HTERT RPE-1 (cell line): ENCODE data around the gene STX5.
"Not testable (repeated sequence)": the region's sequence is repeated elsewhere in the genome, so short reads cannot be mapped to it uniquely, and the experiment has no call there.

Experiments used
- in situ Hi-C: fragments of 300-500 bp; cut with MboI; formaldehyde crosslinking; loops from 4 replicates; pipeline ENCODE4 v1.14.3; 2020; ENCODE audit warnings: low sequenced_read_pairs

Gene STX5

DNA sequence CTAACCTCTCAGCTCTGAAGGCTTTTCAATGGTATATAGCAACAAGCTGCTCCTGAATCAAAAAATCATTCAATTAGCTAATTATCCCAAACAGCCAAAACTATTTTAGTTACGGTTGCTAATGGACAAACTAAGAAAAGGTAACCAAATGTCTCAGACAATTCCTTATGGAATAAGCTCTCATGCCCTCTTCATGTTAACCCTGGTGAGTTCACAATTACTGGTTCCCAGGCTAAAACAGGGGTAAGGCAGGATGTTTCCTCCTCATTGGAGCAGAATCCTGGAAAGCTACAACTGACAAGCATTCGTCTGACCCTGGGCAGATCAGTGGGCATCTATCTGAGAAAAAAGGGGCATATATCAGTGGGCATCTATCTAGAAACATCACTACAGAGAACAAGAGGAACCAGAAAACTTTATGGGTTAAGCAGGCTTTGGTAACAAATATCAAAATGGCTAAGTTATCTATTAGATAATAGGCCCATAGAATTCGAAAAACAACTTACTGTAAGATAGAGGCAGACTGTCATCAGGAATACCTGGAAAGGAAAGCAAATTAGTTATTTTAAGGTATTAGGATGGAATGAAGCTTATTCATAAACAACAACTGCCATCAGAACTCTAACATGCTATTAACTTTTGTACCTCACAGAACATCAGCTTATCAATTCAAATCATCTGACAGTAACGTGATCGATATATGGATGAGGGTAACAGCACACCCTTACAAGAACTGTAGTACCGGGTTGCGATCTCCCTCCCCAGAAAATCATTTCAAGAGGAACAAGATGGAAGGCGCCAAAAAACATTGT lies 22.4 kb upstream of the STX5 start:
- in situ Hi-C loops: no loop called here

DNA sequence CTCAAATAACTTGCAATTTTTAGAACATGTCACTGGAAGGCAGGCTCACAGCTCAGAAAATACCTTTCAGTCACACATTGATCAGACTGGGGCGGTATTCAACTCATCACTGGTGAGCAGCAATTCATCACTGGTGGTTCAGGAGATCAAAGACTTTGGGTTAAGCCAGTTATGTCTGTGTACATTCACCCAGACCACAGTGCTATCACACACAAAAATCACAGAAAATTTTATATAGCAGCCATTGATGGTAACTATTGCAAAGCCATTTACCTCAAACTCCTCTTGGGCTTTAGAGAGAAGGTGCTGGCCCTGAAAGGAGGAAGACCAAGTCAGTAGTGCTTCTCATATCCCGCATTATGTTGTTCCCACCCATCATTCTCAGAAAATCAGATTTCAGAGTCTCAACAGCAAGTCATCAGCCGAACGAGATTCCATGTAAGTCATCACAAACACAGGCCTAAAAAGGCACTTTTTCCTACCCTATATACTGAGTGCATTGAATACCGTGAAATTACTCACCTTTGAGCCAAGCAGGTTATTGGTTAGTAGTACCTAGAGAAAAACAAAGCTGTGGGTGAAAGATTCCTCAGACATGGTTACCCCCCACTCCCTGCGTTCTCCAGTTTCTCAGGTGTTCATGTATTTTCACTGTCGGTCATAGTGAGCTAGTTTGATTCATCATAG lies 21.6 kb upstream of the STX5 start:
- in situ Hi-C loops: no loop called here

GRCh38 chr11:62852523-62853188 lies 20.8 kb upstream of the STX5 start:
- in situ Hi-C loops: no loop called here

GRCh38 chr11:62851807-62852522 lies 20.1 kb upstream of the STX5 start:
- in situ Hi-C loops: no loop called here

DNA sequence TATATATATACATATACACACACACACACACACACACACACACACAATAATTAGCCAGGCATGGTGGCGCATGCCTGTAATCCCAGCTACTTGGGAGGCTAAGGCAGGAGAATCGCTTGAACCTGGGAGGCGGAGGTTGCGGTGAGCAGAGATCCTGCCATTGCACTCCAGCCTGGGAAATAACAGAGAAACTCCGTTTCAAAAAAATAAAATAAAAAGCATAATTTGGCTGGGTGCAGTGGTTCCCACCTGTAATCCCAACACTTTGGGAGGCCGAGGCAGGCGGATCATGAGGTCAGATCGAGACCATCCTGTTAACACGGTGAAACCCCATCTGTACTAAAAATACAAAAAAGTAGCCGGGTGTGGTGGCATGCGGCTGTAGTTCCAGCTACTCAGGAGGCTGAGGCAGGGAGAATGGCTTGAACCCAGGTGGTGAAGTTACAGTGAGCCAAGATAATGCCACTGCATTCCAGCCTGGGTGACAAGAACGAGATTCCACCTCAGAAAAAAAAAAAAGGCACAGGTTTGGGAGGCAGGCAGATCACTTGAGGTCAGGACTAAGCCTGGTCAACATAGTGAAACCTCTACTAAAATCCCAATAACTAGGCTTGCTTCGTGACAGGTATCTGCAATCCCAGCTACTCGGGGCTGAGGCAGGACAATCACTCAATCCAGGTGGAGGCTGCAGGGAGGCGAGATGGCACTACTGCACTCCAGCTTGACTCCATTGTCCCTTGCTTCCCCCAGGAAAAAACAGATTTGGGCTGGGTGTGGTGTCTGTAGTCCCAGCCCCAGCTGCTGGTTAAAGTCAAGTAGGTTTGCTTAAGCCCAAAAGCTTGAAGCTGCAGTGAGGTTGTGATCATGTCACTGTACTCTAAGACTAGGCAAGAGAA lies 19.3 kb upstream of the STX5 start:
- in situ Hi-C loops: no loop called here

DNA sequence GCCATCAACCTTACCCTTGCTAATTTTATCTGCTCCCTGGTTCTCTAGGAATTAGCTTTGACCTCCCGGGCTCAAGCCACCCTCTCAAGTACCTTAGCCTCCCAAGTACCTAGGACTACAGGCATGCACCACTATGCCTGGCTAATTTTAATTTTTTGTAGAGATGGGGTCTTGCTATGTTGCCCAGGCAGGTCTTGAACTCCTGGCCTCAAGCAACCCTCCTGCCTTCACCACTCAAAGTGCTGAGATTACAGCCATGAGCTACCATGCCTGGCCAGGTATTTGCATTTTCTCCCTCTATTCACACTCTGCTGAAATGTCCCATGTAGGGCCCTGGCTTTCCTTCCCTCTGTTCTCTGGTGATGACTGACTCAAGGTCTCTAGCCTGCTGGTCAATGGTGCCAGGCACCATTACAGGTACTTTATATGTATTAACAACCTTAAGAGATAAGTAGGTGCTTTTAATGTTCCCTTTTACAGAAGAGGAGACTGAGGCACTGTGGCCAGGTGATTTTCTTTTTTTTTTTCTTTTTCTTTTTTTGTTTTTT lies 16.0 kb upstream of the STX5 start:
- in situ Hi-C loops: no loop called here

DNA sequence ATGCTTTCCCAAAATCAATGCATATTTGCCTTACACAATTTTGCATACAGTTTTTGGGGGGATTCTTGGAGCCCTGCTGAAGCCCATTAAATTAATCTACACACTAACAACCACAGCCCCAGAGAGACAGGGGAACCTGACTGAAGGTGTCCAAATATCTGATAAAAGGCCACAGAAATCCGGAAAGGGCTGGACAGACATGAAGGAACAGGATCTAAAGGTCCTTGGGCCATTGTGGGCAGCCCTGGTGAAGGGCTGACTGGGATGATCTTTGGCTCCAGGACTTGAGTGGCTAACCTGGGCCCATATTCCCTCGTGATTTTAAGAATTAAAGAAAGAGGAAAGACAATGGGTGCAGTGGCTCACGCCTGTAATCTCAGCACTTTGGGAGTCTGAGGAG lies 14.3 kb upstream of the STX5 start:
- in situ Hi-C loops: no loop called here

GRCh38 chr11:62844154-62844553 lies 12.3 kb upstream of the STX5 start:
- in situ Hi-C loops: no loop called here

- in situ Hi-C loops: no loop called here
Measured at GRCh38 chr11:62843466-62843865, 11.6 kb upstream of the STX5 start.

- in situ Hi-C loops: not testable (repeated sequence)
Measured at GRCh38 chr11:62842891-62843290, 11.0 kb upstream of the STX5 start.

- in situ Hi-C loops: no loop called here
Measured at GRCh38 chr11:62842171-62842741, 10.4 kb upstream of the STX5 start.

DNA sequence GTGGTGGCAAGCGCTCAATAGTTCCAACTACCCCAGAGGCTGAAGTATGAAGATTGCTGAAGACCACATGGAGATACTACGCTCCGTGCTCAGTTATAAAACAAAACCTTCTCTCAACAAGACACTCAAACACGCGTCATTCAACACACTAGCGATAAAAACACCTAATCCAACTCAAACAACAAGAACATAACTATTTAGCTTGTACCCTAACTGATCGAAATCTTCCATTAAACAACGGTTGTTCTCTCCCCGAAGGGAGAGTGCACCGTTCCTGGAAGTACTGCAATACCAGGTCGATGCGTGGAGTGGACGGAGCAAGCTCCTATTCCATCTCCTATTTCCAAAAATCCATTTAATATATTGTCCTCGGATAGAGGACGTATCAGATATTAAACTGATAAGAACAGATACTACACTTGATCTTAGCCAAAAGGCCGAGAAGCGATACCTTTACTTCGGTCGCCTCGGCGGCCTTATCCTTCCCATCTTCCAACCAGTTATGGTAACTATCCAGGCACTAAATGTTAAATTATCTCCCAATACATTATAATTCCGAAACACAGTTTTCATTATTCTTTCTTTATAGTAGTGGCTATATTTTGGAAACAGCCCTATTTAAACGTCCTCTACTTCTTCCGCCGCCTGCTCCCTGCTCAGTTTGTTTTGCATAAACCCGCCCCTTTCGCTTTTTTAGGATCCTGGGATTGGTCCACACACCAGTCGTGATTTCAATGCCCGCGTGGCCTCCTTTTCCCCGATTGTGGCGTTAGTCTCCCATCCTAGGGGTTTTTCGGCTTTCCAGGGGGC lies 9.7 kb upstream of the STX5 start:
- in situ Hi-C loops: no loop called here

DNA sequence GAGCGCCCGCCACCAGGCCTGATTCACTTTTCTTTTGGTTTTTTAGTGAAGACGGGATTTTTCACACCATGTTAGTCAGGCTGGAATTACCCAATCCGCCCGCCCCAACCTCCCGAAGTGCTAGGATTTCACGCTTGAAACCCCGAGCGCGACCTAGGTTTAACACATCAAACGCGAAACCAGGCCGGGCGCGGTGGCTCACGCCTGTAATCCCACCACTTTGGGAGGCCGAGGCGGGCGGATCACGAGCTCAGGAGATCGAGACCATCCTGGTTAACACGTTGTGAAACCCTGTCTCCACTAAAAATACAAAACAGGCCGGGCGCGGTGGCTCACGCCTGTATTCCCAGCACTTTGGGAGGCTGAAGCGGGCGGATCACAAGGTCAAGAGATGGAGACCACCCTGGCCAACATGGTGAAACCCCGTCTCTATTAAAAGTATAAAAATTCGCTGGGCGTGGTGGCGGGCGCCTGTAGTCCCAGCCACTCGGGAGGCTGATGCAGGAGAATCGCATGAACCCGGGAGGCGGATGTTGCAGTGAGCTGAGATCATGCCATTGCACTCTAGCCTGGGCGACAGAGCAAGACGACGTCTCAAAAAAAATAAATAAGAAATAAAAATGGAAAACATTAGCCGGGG lies 9.0 kb upstream of the STX5 start:
- in situ Hi-C loops: not testable (repeated sequence)

- in situ Hi-C loops: no loop called here
Measured at GRCh38 chr11:62839050-62839945, 7.4 kb upstream of the STX5 start, which contains the start of gene WDR74. Gene WDR74 (minus strand): TSS chr11:62839590. CDS start chr11:62839570, 20 bp downstream.

DNA sequence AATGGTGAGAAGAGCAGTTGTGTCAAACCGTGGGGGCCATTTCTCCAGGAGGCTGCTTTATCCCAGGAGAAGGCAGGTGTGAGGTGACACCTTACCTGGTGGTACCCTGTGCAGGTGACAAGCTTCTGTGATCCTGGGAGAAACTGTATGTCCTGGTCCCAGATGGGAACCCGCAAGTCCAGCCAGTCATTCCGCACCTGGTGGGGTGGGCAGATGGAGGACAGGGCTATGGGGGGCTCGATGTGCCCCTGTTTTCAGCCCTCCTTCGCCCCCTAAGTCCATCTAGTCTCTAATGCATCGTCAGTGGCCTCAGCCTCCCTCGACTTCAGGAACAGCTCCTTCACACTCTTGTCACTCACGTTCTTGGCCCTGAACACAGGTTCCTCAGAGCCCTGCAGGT lies 3.5 kb upstream of the STX5 start:
- in situ Hi-C loops: no loop called here

- in situ Hi-C loops: no loop called here
Measured at GRCh38 chr11:62832336-62833234, 734 bp upstream of the STX5 start, which contains the start of gene TEX54. Gene TEX54 (minus strand): TSS chr11:62832841.
